GM19455 (cell line): Measurements from ENCODE around the gene KCNE3.
A peak's percentile ranks its signal among the peaks of the same experiment; 100 is the strongest.

Source experiments
- ATAC-seq: cut with Tn5 transposase; IDR thresholded peaks from one replicate; pipeline ENCODE4 v1.9.1; 2021; ENCODE audit not compliant: unreplicated experiment

The KCNE3 gene

GRCh38 chr11:74466916-74467885, at the start of gene KCNE3:
TSS of gene KCNE3 (minus strand) at chr11:74467549. CDS start at chr11:74457563, 9,986 bp downstream.
- no peak for ATAC-seq

DNA sequence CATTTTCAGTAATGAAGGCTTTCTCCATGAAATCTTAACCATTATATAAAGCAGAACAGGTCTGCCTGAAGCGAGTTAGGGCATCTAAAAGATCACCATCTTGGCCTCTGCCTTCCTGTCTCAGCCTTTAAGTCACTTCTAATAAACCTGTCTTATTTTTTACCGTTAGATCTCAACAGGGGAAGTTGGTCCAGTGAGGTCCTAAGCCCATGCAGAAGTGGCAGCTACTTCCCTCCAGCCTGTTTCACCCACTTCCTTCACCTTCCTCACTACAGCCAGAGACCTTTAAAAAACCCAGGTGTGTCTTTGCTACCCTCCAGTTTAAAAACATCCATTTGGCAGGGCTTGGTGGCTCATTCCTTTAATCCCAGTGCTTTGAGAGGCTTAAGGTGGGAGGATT, 40.2 kb upstream of the KCNE3 start:
- ATAC-seq, result no peak

- no peak for ATAC-seq
Measured at GRCh38 chr11:74506823-74507222, 39.5 kb upstream of the KCNE3 start.

DNA sequence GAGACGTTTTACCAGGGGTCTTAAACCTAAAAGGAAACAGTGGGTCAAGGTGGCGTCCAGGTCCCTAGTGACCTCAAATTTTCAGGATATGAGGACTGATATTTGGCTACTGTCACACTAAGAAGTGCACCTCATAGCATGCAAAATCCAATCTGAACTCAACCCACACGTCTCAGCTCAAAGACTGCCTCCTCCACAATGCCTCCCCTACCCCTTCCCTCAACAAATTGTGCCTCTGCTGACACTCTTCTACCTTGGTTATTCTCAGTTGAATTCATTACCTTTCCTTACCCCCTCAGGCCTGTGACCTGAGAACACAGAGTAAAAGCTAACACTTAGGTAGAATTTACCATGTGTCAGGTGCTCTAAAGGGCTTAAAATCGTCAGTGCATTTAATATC, 38.6 kb upstream of the KCNE3 start:
- no peak for ATAC-seq

GRCh38 chr11:74504100-74504691, 36.8 kb upstream of the KCNE3 start:
- ATAC-seq, result no peak

DNA sequence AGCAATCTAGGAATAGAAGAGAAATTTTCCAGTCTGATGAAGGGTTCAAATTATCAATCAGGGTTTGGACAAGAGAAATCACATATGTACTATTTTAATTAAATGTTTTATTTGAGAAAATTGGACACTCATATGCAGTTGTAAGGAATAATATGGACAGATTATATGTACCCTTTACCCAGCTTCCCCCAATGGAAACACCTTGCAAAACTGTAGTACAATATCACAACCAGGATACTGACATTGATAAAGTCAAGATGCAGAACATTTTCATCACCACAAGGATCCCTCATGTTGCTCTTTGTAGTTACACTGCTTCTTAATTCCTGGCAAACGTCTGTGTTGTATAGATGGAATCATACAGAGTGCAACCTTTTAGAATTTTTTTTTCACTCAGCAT, 27.6 kb upstream of the KCNE3 start:
- no peak for ATAC-seq

DNA sequence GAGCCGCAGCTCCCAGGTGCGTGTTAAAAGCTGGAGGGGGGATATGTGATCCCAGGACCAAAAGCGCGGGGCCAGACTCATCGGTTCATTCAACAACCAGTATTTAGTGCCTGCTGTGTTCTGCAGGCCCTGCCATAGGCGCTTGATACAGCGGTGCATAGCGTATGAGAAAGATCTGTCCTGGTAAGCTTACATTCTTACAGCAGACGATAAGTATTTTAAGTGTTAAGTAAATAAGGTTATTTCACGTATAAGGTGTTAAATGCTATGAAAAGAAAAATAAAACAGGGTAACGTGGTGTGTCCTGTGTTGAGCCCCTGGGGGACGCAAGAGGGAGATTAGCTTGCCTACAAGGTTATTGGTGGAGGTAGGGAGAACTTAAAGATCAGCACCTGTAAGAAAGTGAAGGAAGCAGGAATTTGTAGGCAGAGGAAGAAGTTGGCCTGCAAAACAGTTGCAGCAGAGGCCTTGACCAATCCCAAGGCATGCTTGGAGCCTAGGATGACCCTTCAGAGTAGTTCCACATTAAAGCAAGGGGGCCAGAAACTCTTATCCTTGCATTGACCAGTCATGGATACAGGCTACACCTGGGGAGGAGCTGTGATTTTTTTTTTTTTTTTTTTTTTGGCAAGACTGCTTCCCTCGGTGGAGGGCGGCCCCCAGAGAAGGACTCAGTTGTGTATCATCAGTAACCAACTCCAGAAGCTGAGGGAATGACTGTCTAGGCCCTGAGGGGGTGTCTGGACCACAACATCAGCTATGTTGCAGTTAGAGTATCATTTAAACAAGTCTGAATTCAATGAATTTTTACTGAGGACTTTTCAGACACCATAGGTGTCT, 26.7 kb upstream of the KCNE3 start:
- ATAC-seq, result no peak

DNA sequence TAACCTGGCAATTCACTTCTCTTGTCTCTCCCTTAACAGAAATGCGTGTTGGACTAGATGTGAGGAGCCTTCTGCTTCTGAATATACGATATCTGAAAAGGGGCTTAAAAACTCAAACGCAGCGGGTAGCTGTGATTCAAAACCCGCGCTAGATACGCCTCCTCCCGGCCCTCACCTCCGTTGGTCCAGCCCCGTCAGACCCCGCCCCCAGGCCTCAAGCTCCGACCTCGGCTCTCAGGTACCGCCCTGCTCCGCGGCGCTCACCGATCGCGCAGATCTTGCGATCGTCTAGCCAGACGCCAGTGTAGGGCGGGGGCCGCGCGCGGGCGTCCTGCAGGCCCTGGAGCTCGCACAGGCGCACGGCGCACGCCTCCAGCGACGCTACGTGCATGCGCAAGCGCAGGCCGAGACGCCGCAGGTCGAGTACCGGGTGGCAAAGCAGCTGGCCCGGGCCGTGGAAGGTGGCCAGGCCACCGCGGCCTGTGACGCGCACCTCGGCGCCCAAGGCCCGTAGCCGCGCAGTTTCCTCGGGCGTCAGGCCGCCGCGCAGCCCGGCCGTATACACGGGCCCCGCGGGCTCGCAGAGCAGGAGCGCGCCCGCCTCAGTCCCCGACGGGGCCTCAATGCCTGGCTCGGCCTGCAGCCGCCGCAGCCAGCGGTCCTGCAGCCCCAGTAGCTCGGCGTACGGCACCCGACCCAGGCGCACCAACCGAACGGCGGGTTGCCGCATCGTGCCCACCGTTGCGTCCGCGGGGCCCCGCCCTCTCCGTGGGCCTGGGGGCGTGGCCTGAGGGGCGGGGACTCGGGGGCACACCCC, 25.8 kb upstream of the KCNE3 start, which contains the start of gene LIPT2:
Gene LIPT2 (minus strand): TSS at position 751 of the 817 bp plus-strand sequence. CDS start 21 bp downstream, at position 730.
- peak; percentile 96 for ATAC-seq

DNA sequence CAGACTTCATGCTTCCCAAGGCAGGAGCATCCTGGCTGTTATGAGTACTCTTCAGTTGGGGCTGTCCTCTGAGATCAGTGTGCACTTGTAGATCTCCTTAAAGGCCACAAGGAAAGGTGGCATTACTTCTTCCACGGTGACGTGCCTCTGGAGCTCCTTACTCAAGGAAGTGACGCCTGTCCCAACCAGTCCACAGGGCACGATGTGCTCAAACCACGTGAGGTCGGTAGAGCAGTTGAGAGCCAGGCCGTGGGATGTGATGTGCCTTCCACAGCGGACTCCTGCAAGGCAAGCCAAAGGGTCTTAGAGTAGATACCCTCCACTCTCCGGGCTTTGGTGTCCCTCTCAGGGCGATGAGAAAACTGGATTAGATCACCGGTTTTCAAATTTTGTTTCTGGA, 24.7 kb upstream of the KCNE3 start:
- no peak for ATAC-seq

GRCh38 chr11:74490941-74491340, 23.6 kb upstream of the KCNE3 start:
- no peak for ATAC-seq

- no peak for ATAC-seq
Measured at GRCh38 chr11:74487875-74488274, 20.5 kb upstream of the KCNE3 start.

- no peak for ATAC-seq
Measured at GRCh38 chr11:74485868-74486267, 18.5 kb upstream of the KCNE3 start.

- no peak for ATAC-seq
Measured at GRCh38 chr11:74480688-74481417, 13.5 kb upstream of the KCNE3 start.

GRCh38 chr11:74479732-74480123, 12.4 kb upstream of the KCNE3 start:
- no peak for ATAC-seq

- ATAC-seq, result no peak
Measured at GRCh38 chr11:74478877-74479731, 11.8 kb upstream of the KCNE3 start.

- ATAC-seq, result no peak
Measured at GRCh38 chr11:74476536-74476935, 9.2 kb upstream of the KCNE3 start.

- no peak for ATAC-seq
Measured at GRCh38 chr11:74474316-74474715, 7.0 kb upstream of the KCNE3 start.

DNA sequence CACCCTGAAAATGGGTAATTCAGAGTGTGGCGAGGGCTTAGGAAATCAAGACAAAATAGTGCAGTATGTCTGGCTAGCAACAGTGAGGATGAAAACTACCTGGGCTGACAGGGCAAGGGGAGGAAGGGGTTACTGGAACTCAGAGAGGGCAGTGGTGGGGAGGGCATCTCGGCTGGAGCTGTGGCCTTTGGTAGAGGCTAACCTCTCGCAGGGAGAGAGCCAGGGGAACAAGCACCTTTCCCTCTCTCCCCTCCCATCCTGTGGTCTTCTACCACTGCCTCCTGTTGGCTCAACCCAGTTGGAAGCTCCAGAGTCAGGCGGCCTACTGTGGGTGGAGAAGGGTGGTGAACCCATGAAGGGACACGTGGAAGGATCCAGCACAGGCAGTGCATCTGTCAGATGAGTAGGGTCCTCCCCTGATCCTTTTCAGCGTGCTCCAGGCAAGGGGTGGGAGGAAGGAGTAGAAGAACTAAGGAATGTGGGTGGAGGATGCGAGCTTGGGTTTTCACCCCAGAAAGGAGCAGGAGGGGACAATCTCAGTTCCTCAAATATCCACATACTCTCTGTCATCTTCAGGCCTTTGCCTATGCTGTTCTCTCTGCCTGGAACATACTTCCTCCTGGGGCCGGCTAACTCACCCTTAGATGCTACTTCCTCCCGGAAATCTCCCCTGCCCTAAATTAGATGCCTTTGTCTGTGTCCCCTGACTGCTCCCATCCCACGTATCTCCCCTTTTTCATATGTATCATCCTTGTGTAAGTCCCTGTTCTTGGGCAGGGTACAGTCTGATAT, 6.2 kb upstream of the KCNE3 start:
- ATAC-seq, result no peak
